GM06990 (cell line): Measurements from ENCODE around the gene CARMIL1.

Experiments used
- DNase-seq: peaks from one replicate; pipeline ENCODE4 v3.0.0-alpha.2; 2011; ENCODE audit not compliant: insufficient read length; ENCODE audit errors: extremely low read depth
- H3K27me3 ChIP-seq: replicated peaks from 2 replicates; pipeline ENCODE4 v1.6.0; 2011; ENCODE audit warnings: low read length; ENCODE audit not compliant: control insufficient read depth, insufficient read depth
- H3K36me3 ChIP-seq: 2 replicates; pipeline ENCODE4 v1.5.1; 2011; ENCODE audit warnings: low read length; ENCODE audit not compliant: control insufficient read depth, insufficient read depth
- H3K4me3 ChIP-seq: replicated peaks from 2 replicates; pipeline ENCODE4 v1.5.1; 2011; ENCODE audit warnings: low read depth, mild to moderate bottlenecking, control low read depth, low read length
- CTCF ChIP-seq: IDR thresholded peaks from 2 replicates; pipeline ENCODE4 v1.5.1; 2011; ENCODE audit warnings: low read length, control low read depth, mild to moderate bottlenecking, inconsistent platforms; ENCODE audit not compliant: insufficient read depth, poor library complexity, severe bottlenecking

The CARMIL1 gene

GRCh38 chr6:25287941-25288340 is 8.8 kb downstream of the CARMIL1 start:
- TF ChIP-seq CTCF = no peak
- DNase-seq = no peak
- Histone ChIP-seq H3K36me3 (no peaks in the 10 kb centered on the region), H3K27me3 (no peaks in the 10 kb centered on the region; the same call in 1 of the 2 replicates), H3K4me3 (no peak overlapping the region)

- DNase-seq = no peak
- no peaks in the 10 kb centered on the region for H3K36me3 ChIP-seq
- no peak for TF ChIP-seq CTCF
- no peak overlapping the region for H3K4me3 ChIP-seq
- no peaks in the 10 kb centered on the region; the same call in 1 of the 2 replicates for H3K27me3 ChIP-seq
These were observed 9.3 kb downstream of the CARMIL1 start for GRCh38 chr6:25288518-25288917.

- Histone ChIP-seq H3K4me3 (no peak overlapping the region), H3K27me3 (no peaks in the 10 kb centered on the region; the same call in 1 of the 2 replicates), H3K36me3 (no peaks in the 10 kb centered on the region)
- DNase-seq = no peak
- TF ChIP-seq CTCF = no peak
These were observed 11.3 kb downstream of the CARMIL1 start for GRCh38 chr6:25290306-25291060.

- H3K27me3 ChIP-seq = no peaks in the 10 kb centered on the region; the same call in 1 of the 2 replicates
- DNase-seq = no peak
- H3K4me3 ChIP-seq = no peak overlapping the region
- no peak for TF ChIP-seq CTCF
- no peaks in the 10 kb centered on the region for H3K36me3 ChIP-seq
These were observed 13.2 kb downstream of the CARMIL1 start for GRCh38 chr6:25292384-25292783.

GRCh38 chr6:25295651-25296050 is 16.5 kb downstream of the CARMIL1 start:
- TF ChIP-seq CTCF = no peak
- no peak overlapping the region for H3K4me3 ChIP-seq
- no peak for DNase-seq
- H3K36me3 ChIP-seq = no peaks in the 10 kb centered on the region
- no peaks in the 10 kb centered on the region; the same call in 1 of the 2 replicates for H3K27me3 ChIP-seq
